KMS-11 (cell line): Measurements from ENCODE around the gene UBE2QL1.
A peak's percentile ranks its signal among the peaks of the same experiment; 100 is the strongest.

Source experiments
- H2AFZ ChIP-seq: fragments of 200-600 bp; sonication (generic); 2 replicates; pipeline ENCODE4 v1.6.1; 2016; ENCODE audit warnings: antibody characterized with exemption, mixed run types, low read depth
- H3K27ac ChIP-seq: fragments of 200-600 bp; sonication (generic); 2 replicates; pipeline ENCODE4 v1.6.1; 2016; ENCODE audit warnings: mild to moderate bottlenecking, mixed run types
- H3K27me3 ChIP-seq: fragments of 200-600 bp; sonication (generic); 2 replicates; pipeline ENCODE4 v1.6.1; 2017; ENCODE audit warnings: mild to moderate bottlenecking, low read depth, mixed run types, moderate library complexity; ENCODE audit not compliant: insufficient read depth
- H3K36me3 ChIP-seq: fragments of 200-600 bp; sonication (generic); 2 replicates; pipeline ENCODE4 v1.6.1; 2017; ENCODE audit warnings: mild to moderate bottlenecking, mixed run types; ENCODE audit not compliant: insufficient read depth
- H3K4me1 ChIP-seq: fragments of 200-600 bp; sonication (generic); 2 replicates; pipeline ENCODE4 v1.6.1; 2016; ENCODE audit warnings: mild to moderate bottlenecking, low read depth, mixed run types; ENCODE audit not compliant: poor library complexity, severe bottlenecking
- H3K4me2 ChIP-seq: fragments of 200-600 bp; sonication (generic); 2 replicates; pipeline ENCODE4 v1.7.0; 2016; ENCODE audit warnings: mild to moderate bottlenecking, mixed run types
- H3K4me3 ChIP-seq: fragments of 200-600 bp; sonication (generic); IDR thresholded peaks from 2 replicates; pipeline ENCODE4 v1.6.1; 2017; ENCODE audit warnings: low read depth, low read length, mixed read lengths; ENCODE audit not compliant: insufficient read depth
- H3K79me2 ChIP-seq: fragments of 200-600 bp; sonication (generic); 2 replicates; pipeline ENCODE4 v1.6.1; 2016; ENCODE audit warnings: low read depth, mixed run types; ENCODE audit not compliant: insufficient read depth
- H3K9ac ChIP-seq: fragments of 200-600 bp; sonication (generic); 2 replicates; pipeline ENCODE4 v1.6.1; 2016; ENCODE audit warnings: mild to moderate bottlenecking, mixed run types
- H4K20me1 ChIP-seq: fragments of 200-600 bp; sonication (generic); 2 replicates; pipeline ENCODE4 v1.6.1; 2016; ENCODE audit warnings: mild to moderate bottlenecking, mixed run types; ENCODE audit not compliant: insufficient read depth
- TF ChIP-seq, protein P1 (sequence below): fragments of 200-600 bp; sonication (generic); conservative IDR thresholded peaks from 2 replicates; pipeline ENCODE4 v1.6.1; 2017; ENCODE audit warnings: low read depth, mild to moderate bottlenecking, antibody characterized with exemption, low read length, moderate library complexity, mixed read lengths

The UBE2QL1 gene

DNA sequence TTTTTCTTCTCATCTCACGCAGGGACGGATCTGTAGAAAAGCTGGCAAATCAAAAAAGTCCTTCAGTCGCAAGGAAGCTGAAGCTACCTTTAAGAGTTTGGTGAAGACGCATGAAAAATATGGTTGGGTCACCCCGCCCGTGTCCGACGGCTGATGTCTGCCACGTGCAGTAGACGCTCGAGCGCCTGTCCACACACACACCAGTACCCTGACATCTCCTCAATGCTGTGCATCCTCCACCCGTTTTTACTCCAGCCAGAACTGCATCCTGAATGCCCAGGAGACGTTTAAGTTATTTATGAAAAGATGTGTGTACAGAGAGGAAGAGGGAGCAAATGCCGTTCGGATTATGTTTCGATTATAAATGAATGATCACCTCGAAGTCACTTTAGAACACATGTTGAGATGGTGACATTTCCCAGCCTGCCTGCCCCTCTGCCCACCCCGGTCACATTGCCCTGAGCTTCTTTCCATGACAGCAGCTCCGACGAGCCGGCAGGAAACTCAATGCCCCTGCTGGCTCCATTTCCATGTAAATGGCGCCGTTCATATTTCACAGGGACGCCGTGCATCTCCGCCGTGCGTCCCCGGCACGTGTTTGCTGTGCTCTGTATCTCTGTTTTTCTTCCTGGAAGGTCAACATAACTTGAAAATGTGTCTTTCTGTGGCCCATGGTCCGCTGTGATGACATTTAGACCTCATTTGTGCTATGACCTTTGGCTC lies 42.7 kb downstream of the UBE2QL1 start:
- TF ChIP-seq, protein P1, sequence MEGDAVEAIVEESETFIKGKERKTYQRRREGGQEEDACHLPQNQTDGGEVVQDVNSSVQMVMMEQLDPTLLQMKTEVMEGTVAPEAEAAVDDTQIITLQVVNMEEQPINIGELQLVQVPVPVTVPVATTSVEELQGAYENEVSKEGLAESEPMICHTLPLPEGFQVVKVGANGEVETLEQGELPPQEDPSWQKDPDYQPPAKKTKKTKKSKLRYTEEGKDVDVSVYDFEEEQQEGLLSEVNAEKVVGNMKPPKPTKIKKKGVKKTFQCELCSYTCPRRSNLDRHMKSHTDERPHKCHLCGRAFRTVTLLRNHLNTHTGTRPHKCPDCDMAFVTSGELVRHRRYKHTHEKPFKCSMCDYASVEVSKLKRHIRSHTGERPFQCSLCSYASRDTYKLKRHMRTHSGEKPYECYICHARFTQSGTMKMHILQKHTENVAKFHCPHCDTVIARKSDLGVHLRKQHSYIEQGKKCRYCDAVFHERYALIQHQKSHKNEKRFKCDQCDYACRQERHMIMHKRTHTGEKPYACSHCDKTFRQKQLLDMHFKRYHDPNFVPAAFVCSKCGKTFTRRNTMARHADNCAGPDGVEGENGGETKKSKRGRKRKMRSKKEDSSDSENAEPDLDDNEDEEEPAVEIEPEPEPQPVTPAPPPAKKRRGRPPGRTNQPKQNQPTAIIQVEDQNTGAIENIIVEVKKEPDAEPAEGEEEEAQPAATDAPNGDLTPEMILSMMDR = no peak
- H4K20me1 ChIP-seq = no peaks in the 10 kb centered on the region
- peaks cover 70% of the 10 kb centered on the region for H3K79me2 ChIP-seq
- peaks cover 99% of the 10 kb centered on the region for H3K4me1 ChIP-seq
- no peak overlapping the region for H3K9ac ChIP-seq
- H3K27me3 ChIP-seq = no peaks in the 10 kb centered on the region
- no peak overlapping the region; the same call in 1 of the 2 replicates for H3K27ac ChIP-seq
- H3K36me3 ChIP-seq = 0 out of 2 replicates have a peak, but pooled peaks cover 9% of the 10 kb centered on the region
- no peak overlapping the region for H3K4me3 ChIP-seq
- peak overlapping the region; percentile 95; the same call in 1 of the 2 replicates for H3K4me2 ChIP-seq
- H2AFZ ChIP-seq = no peak overlapping the region

GRCh38 chr5:6491919-6492290 lies 43.2 kb downstream of the UBE2QL1 start:
- Histone ChIP-seq H3K36me3 (0 out of 2 replicates have a peak, but pooled peaks cover 9% of the 10 kb centered on the region), H3K4me2 (peak overlapping the region; percentile 95; the same call in 1 of the 2 replicates), H3K27me3 (no peaks in the 10 kb centered on the region), H3K79me2 (peaks cover 65% of the 10 kb centered on the region), H3K27ac (peak overlapping the region; percentile 94; the same call in 1 of the 2 replicates), H3K4me3 (no peak overlapping the region), H3K9ac (no peak overlapping the region), H3K4me1 (peaks cover 99% of the 10 kb centered on the region), H4K20me1 (no peaks in the 10 kb centered on the region), H2AFZ (no peak overlapping the region)
- TF ChIP-seq, protein P1 = no peak

DNA sequence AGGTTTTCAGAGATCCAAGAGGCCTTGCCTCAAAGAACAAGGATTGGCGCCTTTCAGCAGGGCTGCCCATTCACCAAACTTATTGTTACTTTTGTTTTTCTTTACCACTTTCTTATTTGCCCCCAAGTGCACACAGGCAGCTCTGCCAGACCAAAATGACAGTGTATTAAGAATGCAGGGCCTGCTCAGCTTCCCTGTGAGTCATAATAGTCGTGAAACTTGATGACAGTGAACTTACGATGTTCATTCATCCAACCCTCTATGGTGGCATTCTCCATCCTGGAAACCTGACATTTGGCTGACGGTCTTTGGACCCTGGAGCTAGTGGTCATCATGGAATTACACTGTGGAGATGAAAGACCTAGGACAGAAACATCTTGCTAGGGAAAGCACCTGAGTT lies 44.3 kb downstream of the UBE2QL1 start:
- Histone ChIP-seq H2AFZ (no peak overlapping the region), H3K27ac (peak overlapping the region; percentile 94; the same call in 1 of the 2 replicates), H4K20me1 (no peaks in the 10 kb centered on the region), H3K9ac (no peak overlapping the region), H3K4me3 (no peak overlapping the region), H3K79me2 (peaks cover 55% of the 10 kb centered on the region), H3K36me3 (0 out of 2 replicates have a peak, but pooled peaks cover 9% of the 10 kb centered on the region), H3K4me2 (peak overlapping the region; percentile 95), H3K4me1 (peaks cover 99% of the 10 kb centered on the region), H3K27me3 (no peaks in the 10 kb centered on the region)
- TF ChIP-seq, protein P1 = no peak

GRCh38 chr5:6493681-6494454 lies 45.2 kb downstream of the UBE2QL1 start:
- TF ChIP-seq, protein P1 = no peak
- Histone ChIP-seq H3K27ac (peak overlapping the region; percentile 94), H4K20me1 (no peaks in the 10 kb centered on the region), H2AFZ (no peak overlapping the region), H3K4me2 (peak overlapping the region; percentile 95), H3K9ac (no peak overlapping the region), H3K36me3 (0 out of 2 replicates have a peak, but pooled peaks cover 9% of the 10 kb centered on the region), H3K79me2 (peaks cover 45% of the 10 kb centered on the region), H3K27me3 (no peaks in the 10 kb centered on the region), H3K4me3 (no peak overlapping the region), H3K4me1 (peaks cover 94% of the 10 kb centered on the region)
